Gastrocnemius medialis (tissue), 4 donors: Measurements from ENCODE around the gene ZC3H7A. TPM values are rescaled to one million over a fixed set of nuclear protein-coding genes. Genes with fewer than 3 reads are reported as not detected.

ENCODE experiments used
- ATAC-seq, 2 donors: fragments of 150-250 bp; one replicate each; pipeline ENCODE4 v1.9.1; 2016
- DNase-seq, 2 donors: peaks; one replicate each; pipeline ENCODE4 v3.0.0-alpha.2; 2019
- H3K27ac ChIP-seq, 4 donors: fragments of 200-600 bp; sonication (generic); 1 replicate in 1 of 4; 2 replicates in 3 of 4; pipeline ENCODE4 v1.5.1; 2016 to 2018; ENCODE audit warnings: mild to moderate bottlenecking in 2 of 4, moderate library complexity in 1 of 4
- H3K27me3 ChIP-seq, 3 donors: fragments of 200-600 bp; sonication (generic) in 2 of 3; 1 replicate in 1 of 3; 2 replicates in 2 of 3; pipeline versions ENCODE4 v1.5.1 to v1.6.0; 2016 to 2019; ENCODE audit warnings: mild to moderate bottlenecking in 1 of 3, moderate library complexity in 1 of 3
- H3K36me3 ChIP-seq, 2 donors: fragments of 200-600 bp; sonication (generic) in 1 of 2; one replicate each; pipeline ENCODE4 v1.5.1; 2017 to 2018
- H3K4me1 ChIP-seq, 2 donors: fragments of 200-600 bp; sonication (generic) in 1 of 2; one replicate each; pipeline ENCODE4 v1.5.1; 2016 to 2017; ENCODE audit warnings: mild to moderate bottlenecking in 2 of 2
- H3K4me3 ChIP-seq, 4 donors: fragments of 200-600 bp; sonication (generic) in 3 of 4; 1 replicate in 1 of 4; 2 replicates in 3 of 4; pipeline ENCODE4 v1.5.1; 2016 to 2019; ENCODE audit warnings: mild to moderate bottlenecking in 2 of 4
- H3K9me3 ChIP-seq, 3 donors: fragments of 200-600 bp; sonication (generic) in 2 of 3; 1 replicate in 1 of 3; 2 replicates in 2 of 3; pipeline ENCODE4 v1.5.1; 2016 to 2019
- POLR2A ChIP-seq, 2 donors: fragments of 450-650 bp; IDR thresholded peaks; one replicate each; pipeline ENCODE4 v1.6.1; 2017; ENCODE audit warnings: antibody characterized with exemption in 2 of 2, mild to moderate bottlenecking in 2 of 2, moderate library complexity in 2 of 2
- in situ Hi-C, 4 donors: fragments of 200-750 bp; cut with MboI; loops; one replicate each; pipeline versions ENCODE4 v1.15.0 to v1.8.0; 2017; ENCODE audit warnings: low sequenced_read_pairs in 4 of 4
- intact Hi-C: fragments of 100-400 bp; cut with DNase I; formaldehyde crosslinking; loops from one replicate; pipeline ENCODE4 v1.15.1; 2023; ENCODE audit warnings: low total_unique reads
- total RNA-seq, 4 donors: library from RNA; depleted of rRNA; stranded (reverse); fragments of >200 nt; gene quantifications; one replicate each; pipeline versions ENCODE4 v1.1.0 to v1.2.3, GENCODE V29; 2016
- TF ChIP-seq, protein P1 (sequence below), 5 experiments: fragments of 450-650 bp in 3 of 5; fragments of 200-600 bp in 2 of 5; sonication (generic) in 2 of 5; IDR thresholded peaks in 4 of 5; conservative IDR thresholded peaks in 1 of 5; 1 replicate in 4 of 5; 2 replicates in 1 of 5; pipeline ENCODE4 v1.5.1; 2016 to 2019; ENCODE audit warnings: antibody characterized with exemption in 5 of 5, mild to moderate bottlenecking in 3 of 5, moderate library complexity in 3 of 5

The ZC3H7A gene
- total RNA-seq, 4 donors from 2014 or later: 33.9 to 41.7 (median 37.9) TPM

DNA sequence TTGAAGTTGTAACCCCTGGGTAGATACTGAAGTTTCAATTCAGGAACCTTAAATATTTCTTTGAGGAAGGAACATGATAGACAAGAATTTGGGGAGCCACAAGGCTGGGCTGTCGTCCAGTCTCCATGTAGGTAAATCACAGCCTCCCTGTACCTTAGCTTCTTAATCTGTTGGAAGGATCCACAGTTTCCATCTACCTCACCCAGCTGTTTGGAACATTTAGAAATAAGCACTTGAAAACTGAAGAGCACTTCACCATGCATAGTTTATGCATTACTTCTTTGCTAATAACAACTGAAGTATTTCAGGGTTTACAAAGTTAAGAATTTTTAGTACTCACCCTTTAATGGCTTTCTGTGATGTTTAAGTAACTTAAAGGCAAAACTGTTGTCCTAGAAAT lies 71.6 kb downstream of the ZC3H7A start:
- DNase-seq: no peak
- TF ChIP-seq, protein P1, sequence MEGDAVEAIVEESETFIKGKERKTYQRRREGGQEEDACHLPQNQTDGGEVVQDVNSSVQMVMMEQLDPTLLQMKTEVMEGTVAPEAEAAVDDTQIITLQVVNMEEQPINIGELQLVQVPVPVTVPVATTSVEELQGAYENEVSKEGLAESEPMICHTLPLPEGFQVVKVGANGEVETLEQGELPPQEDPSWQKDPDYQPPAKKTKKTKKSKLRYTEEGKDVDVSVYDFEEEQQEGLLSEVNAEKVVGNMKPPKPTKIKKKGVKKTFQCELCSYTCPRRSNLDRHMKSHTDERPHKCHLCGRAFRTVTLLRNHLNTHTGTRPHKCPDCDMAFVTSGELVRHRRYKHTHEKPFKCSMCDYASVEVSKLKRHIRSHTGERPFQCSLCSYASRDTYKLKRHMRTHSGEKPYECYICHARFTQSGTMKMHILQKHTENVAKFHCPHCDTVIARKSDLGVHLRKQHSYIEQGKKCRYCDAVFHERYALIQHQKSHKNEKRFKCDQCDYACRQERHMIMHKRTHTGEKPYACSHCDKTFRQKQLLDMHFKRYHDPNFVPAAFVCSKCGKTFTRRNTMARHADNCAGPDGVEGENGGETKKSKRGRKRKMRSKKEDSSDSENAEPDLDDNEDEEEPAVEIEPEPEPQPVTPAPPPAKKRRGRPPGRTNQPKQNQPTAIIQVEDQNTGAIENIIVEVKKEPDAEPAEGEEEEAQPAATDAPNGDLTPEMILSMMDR (IDR thresholded peaks at IDR 0.05 in 4 of 5, conservative IDR thresholded peaks at IDR 0.05 in 1 of 5): no peak
- TF ChIP-seq POLR2A (IDR thresholded peaks at IDR 0.05): no peak
- Histone ChIP-seq H3K4me1 (peaks cover 0 to 16% of the 10 kb centered on the region in 2 donors), H3K36me3 (peaks cover 0 to 63% of the 10 kb centered on the region in 2 donors), H3K27ac (peak overlapping the region in 3 of 4 donors; percentile 29 to 65 (median 60)), H3K9me3 (no peaks in the 10 kb centered on the region), H3K4me3 (no peak overlapping the region), H3K27me3 (no peaks in the 10 kb centered on the region)
- ATAC-seq: no peak
- in situ Hi-C loops: no loop called here
- intact Hi-C loops: no loop called here

DNA sequence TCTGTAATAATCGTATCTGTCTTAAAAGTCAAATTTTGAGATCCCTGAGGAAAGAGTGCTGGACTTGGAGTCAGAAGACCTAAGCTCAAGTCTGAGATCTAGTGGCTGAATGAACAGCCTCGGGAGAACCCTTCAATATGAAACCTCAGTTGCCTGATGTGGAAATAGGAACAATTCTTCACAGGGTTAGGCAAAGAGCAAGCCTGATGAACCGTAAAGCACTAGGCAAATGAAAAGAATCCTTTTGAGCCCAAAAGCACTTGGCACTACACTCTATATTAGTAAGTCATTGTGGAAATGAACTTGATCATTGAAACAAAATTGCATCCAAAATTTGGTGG lies 74.6 kb downstream of the ZC3H7A start:
- no peak overlapping the region for H3K4me3 ChIP-seq
- ATAC-seq (no peak), DNase-seq (no peak)
- no peaks in the 10 kb centered on the region for H3K27me3 ChIP-seq
- H3K36me3 ChIP-seq: peaks cover 0 to 60% of the 10 kb centered on the region in 2 donors
- H3K9me3 ChIP-seq: no peaks in the 10 kb centered on the region
- peak overlapping the region; percentile 7 to 57 (median 16) for H3K27ac ChIP-seq
- H3K4me1 ChIP-seq: peaks cover 6 to 7% of the 10 kb centered on the region in 2 donors
- TF ChIP-seq, protein P1 (IDR thresholded peaks at IDR 0.05 in 4 of 5, conservative IDR thresholded peaks at IDR 0.05 in 1 of 5): no peak
- no peak for TF ChIP-seq POLR2A (IDR thresholded peaks at IDR 0.05)
- in situ Hi-C loops: loop anchor here in 2 of 4 donors (5.0 to 25.0 kb wide), 2 partner anchors 325 to 760 kb away; no protein-coding TSS in a partner anchor
- intact Hi-C loops: no loop called here

DNA sequence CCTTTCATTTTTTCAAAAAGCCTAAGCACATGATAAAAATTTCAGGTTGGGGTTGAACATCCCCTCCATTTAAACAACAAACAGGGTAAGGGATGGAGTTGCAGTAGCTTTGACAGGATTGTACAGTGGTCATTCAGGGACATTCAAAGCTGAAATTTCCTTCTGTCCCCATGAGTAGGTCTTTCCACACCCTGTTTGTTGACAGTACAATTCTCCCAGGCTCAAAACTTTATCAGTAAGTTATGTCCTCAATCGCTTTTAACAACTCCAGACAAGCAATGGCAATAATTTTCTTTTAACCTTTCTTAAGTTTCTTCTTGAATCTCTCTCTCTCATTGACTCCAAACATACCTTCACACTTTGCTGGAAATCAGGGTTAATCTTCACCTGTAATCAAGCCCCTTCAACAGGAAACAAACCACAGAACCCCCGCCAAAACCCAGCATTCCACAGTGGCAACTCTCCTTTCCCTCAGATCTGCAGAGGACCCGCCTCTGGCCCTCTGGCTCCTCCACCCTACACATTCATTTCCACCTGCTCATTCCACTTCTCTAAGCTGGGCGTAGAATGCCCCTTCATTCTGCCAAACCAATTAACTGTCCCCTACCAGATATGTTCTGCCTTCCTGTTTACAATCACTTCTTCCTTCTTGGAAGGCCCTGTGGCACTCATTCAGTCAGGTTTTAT lies 75.1 kb downstream of the ZC3H7A start:
- TF ChIP-seq, protein P1 (IDR thresholded peaks at IDR 0.05 in 4 of 5, conservative IDR thresholded peaks at IDR 0.05 in 1 of 5): no peak
- TF ChIP-seq POLR2A (IDR thresholded peaks at IDR 0.05): no peak
- no peaks in the 10 kb centered on the region for H3K27me3 ChIP-seq
- H3K36me3 ChIP-seq: peaks cover 0 to 60% of the 10 kb centered on the region in 2 donors
- H3K4me1 ChIP-seq: peaks cover 6 to 7% of the 10 kb centered on the region in 2 donors
- peak overlapping the region; percentile 7 to 57 (median 16) for H3K27ac ChIP-seq
- intact Hi-C loops: no loop called here
- DNase-seq: no peak
- H3K4me3 ChIP-seq: no peak overlapping the region
- no peak for ATAC-seq
- in situ Hi-C loops: loop anchor here in 2 of 4 donors (5.0 to 25.0 kb wide), 2 partner anchors 325 to 760 kb away; no protein-coding TSS in a partner anchor
- H3K9me3 ChIP-seq: no peaks in the 10 kb centered on the region

DNA sequence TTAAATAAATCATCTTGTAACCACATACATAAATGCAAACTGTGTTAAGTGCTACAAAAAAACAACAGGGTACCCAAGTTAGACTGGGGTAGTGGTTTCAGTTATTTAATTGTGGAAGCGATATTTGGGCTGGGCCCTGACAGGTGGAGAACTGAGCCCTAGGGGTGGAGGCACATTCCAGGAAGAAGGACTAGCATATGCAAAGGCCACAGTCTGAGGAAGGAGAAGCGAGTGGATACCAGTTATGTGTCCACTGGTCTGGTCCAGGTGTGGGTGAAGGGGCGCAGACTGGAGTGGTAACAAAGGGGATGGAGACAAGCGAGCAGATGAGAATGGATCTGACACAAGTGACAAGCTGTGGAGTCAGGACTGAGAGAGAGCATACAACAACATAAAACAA lies 77.3 kb downstream of the ZC3H7A start:
- ATAC-seq: no peak
- DNase-seq: no peak
- H3K4me3 ChIP-seq: no peak overlapping the region
- H3K4me1 ChIP-seq: peaks cover 6 to 7% of the 10 kb centered on the region in 2 donors
- in situ Hi-C loops: loop anchor here in 2 of 4 donors (5.0 to 25.0 kb wide), 3 partner anchors 185 to 757 kb away; no protein-coding TSS in a partner anchor
- H3K27ac ChIP-seq: peak overlapping the region; percentile 23 to 95 (median 71)
- TF ChIP-seq, protein P1 (IDR thresholded peaks at IDR 0.05 in 4 of 5, conservative IDR thresholded peaks at IDR 0.05 in 1 of 5): no peak
- no peak for TF ChIP-seq POLR2A (IDR thresholded peaks at IDR 0.05)
- peaks cover 0 to 41% of the 10 kb centered on the region in 2 donors for H3K36me3 ChIP-seq
- no peaks in the 10 kb centered on the region for H3K9me3 ChIP-seq
- intact Hi-C loops: loop anchor here (10.0 kb wide), 1 partner anchor 225 kb away; no protein-coding TSS in a partner anchor
- no peaks in the 10 kb centered on the region for H3K27me3 ChIP-seq
